ENCODE measurements around the gene C11orf68. TPM values are rescaled to one million over a fixed set of nuclear protein-coding genes. Genes with fewer than 3 reads are reported as not detected.
A peak's percentile ranks its signal among the peaks of the same experiment; 100 is the strongest.

C11orf68 gene
- total and polyA plus RNA-seq, 9 of the 15 experiments (the other 6 are each of a cell fraction or from before 2014, with no cell fraction given) = 3.6 to 35.9 (median 12.8) TPM

GRCh38 chr11:65873318-65874156 lies 45.3 kb downstream of the C11orf68 start (continued):
- TF ChIP-seq ZNF398 (CRISPR knock-in tag; IDR thresholded peaks at IDR 0.05) (no peak), ATF7 (IDR thresholded peaks at IDR 0.05) (peak; percentile 58; the same call in 1 of the 2 replicates), SPI1 (IDR thresholded peaks at IDR 0.05; ENCODE audit: borderline replicate concordance, low read depth, low read length) (no peak), TCF15 (CRISPR knock-in tag; IDR thresholded peaks at IDR 0.05) (no peak), THRAP3 (IDR thresholded peaks at IDR 0.05; ENCODE audit: borderline replicate concordance) (no peak), GMEB1 (CRISPR knock-in tag; IDR thresholded peaks at IDR 0.05) (no peak), CREBBP (IDR thresholded peaks at IDR 0.05; ENCODE audit: low read depth, low read length) (no peak), SMAD1 (IDR thresholded peaks at IDR 0.05; ENCODE audit: low read depth, low read length, partially characterized antibody) (no peak), TAF7 (tag; IDR thresholded peaks at IDR 0.05) (no peak), BHLHE40 (IDR thresholded peaks at IDR 0.05; ENCODE audit: low read length) (peak; percentile 89), ARID2 (IDR thresholded peaks at IDR 0.05) (0 out of 2 replicates have a peak, but pooled peaks have one; percentile 46), MEF2A (IDR thresholded peaks at IDR 0.05; ENCODE audit: control insufficient read depth, low read depth, low read length) (no peak), FOXJ3 (CRISPR knock-in tag; IDR thresholded peaks at IDR 0.05) (no peak), EP400 (IDR thresholded peaks at IDR 0.05) (peak; percentile 55; the same call in 1 of the 2 replicates), BRD9 (IDR thresholded peaks at IDR 0.05; ENCODE audit: low read depth, partially characterized antibody) (no peak), FOXP1 (CRISPR knock-in tag; IDR thresholded peaks at IDR 0.05) (no peak; the same call in 1 of the 2 replicates), ZNF212 (CRISPR knock-in tag; IDR thresholded peaks at IDR 0.05) (no peak), MBD1 (CRISPR knock-in tag; IDR thresholded peaks at IDR 0.05) (no peak), ZNF518B (CRISPR knock-in tag; IDR thresholded peaks at IDR 0.05) (no peak)
